DOHH2 (cell line): ENCODE measurements around the gene APEH.

Experiments
- H3F3A ChIP-seq: fragments of 200-600 bp; sonication (generic), shearing (Covaris generic); 2 replicates; pipeline ENCODE4 v1.6.0; 2016; ENCODE audit warnings: antibody characterized with exemption, mild to moderate bottlenecking; ENCODE audit not compliant: control insufficient read depth, insufficient read depth
- H3K27ac ChIP-seq: fragments of 200-600 bp; sonication (generic); 2 replicates; pipeline ENCODE4 v1.5.1; 2014; ENCODE audit warnings: low read depth, mild to moderate bottlenecking, low read length, moderate library complexity
- H3K27me3 ChIP-seq: fragments of 200-600 bp; sonication (generic); 2 replicates; pipeline ENCODE4 v1.6.1; 2014; ENCODE audit warnings: mild to moderate bottlenecking, low read length, mixed read lengths; ENCODE audit not compliant: control insufficient read depth
- H3K36me3 ChIP-seq: fragments of 200-600 bp; sonication (generic); 2 replicates; pipeline ENCODE4 v1.6.1; 2014; ENCODE audit warnings: mild to moderate bottlenecking, low read length, moderate library complexity, mixed read lengths; ENCODE audit not compliant: control insufficient read depth
- H3K4me1 ChIP-seq: fragments of 200-600 bp; sonication (generic); 2 replicates; pipeline ENCODE4 v1.6.1; 2014; ENCODE audit warnings: mild to moderate bottlenecking, low read length, mixed read lengths; ENCODE audit not compliant: control insufficient read depth
- H3K4me2 ChIP-seq: fragments of 200-600 bp; sonication (generic); 2 replicates; pipeline ENCODE4 v1.6.0; 2014; ENCODE audit warnings: mild to moderate bottlenecking, low read length, moderate library complexity
- H3K4me3 ChIP-seq: fragments of 200-600 bp; sonication (generic); 2 replicates; pipeline ENCODE4 v1.5.1; 2014; ENCODE audit warnings: mild to moderate bottlenecking, low read length, mixed read lengths
- H3K79me2 ChIP-seq: fragments of 200-600 bp; sonication (generic); 2 replicates; pipeline ENCODE4 v1.6.1; 2014; ENCODE audit warnings: mild to moderate bottlenecking, low read length, mixed read lengths; ENCODE audit not compliant: control insufficient read depth
- H3K9me2 ChIP-seq: fragments of 200-600 bp; sonication (generic); replicated peaks from 2 replicates; pipeline ENCODE4 v1.6.1; 2014; ENCODE audit warnings: mild to moderate bottlenecking, low read length, mixed read lengths; ENCODE audit not compliant: control insufficient read depth
- H3K9me3 ChIP-seq: fragments of 200-600 bp; sonication (generic); 2 replicates; pipeline ENCODE4 v1.6.1; 2014; ENCODE audit warnings: antibody characterized with exemption, low read length, mixed read lengths; ENCODE audit not compliant: control insufficient read depth, insufficient read depth
- H4K20me1 ChIP-seq: fragments of 200-600 bp; sonication (generic); 2 replicates; pipeline ENCODE4 v1.6.0; 2014; ENCODE audit warnings: low read depth, mild to moderate bottlenecking, antibody characterized with exemption, low read length, moderate library complexity; ENCODE audit not compliant: control insufficient read depth, insufficient read depth
- EZH2phosphoT487 ChIP-seq: fragments of 200-600 bp; sonication (generic); IDR thresholded peaks from 2 replicates; pipeline ENCODE4 v1.6.1; 2017; ENCODE audit warnings: borderline replicate concordance, mild to moderate bottlenecking, antibody characterized with exemption, low read length, moderate library complexity, mixed read lengths
- TF ChIP-seq, protein P1 (sequence below): fragments of 200-600 bp; sonication (generic); IDR thresholded peaks from one replicate; pipeline ENCODE4 v1.5.1; 2014; ENCODE audit warnings: antibody characterized with exemption, mild to moderate bottlenecking, low read depth, low read length; ENCODE audit not compliant: poor library complexity, severe bottlenecking

The APEH gene

GRCh38 chr3:49727924-49728361 lies 53.8 kb downstream of the APEH start:
- Histone ChIP-seq H3K4me1 (peaks cover 42% of the 10 kb centered on the region), H3K4me3 (peak overlapping the region; percentile 61; the same call in 1 of the 2 replicates), H3K79me2 (peaks cover 21% of the 10 kb centered on the region), H3K27me3 (no peaks in the 10 kb centered on the region), H3F3A (peaks cover 7% of the 10 kb centered on the region), H3K4me2 (peak overlapping the region; percentile 64), H3K9me3 (no peaks in the 10 kb centered on the region), H3K27ac (peak overlapping the region; percentile 81; the same call in 1 of the 2 replicates), H4K20me1 (no peaks in the 10 kb centered on the region), H3K9me2 (no peaks in the 10 kb centered on the region), H3K36me3 (peaks cover 60% of the 10 kb centered on the region)
- TF ChIP-seq EZH2phosphoT487: no peak

DNA sequence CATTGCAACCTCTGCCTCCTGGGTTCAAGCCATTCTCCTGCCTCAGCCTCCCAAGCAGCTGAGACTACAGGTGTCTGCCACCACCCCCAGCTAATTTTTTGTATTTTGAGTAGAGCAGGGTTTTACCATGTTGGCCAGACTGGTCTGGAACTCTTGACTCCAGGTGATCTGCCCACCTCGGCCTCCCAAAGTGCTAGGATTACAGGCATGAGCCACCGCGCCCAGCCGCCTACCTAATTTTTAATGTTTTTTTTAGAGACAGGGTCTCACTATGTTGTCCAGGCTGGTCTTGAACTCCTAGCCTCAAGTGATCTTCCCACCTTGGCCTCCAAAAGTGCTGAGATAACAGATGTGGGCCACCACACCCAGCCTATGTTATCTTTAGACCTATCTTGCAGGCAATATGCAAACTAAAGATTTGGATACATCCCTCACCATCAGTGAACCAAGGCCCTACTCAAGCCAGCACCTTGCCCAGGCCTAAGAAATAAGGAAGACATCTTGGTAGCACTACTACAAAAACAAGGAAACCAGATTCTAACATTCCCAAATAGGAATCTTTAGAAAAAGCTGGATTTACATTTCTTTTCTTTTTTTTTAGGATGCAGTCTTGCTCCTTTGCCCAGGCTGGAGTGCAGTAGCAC lies 55.9 kb downstream of the APEH start:
- TF ChIP-seq, protein P1, sequence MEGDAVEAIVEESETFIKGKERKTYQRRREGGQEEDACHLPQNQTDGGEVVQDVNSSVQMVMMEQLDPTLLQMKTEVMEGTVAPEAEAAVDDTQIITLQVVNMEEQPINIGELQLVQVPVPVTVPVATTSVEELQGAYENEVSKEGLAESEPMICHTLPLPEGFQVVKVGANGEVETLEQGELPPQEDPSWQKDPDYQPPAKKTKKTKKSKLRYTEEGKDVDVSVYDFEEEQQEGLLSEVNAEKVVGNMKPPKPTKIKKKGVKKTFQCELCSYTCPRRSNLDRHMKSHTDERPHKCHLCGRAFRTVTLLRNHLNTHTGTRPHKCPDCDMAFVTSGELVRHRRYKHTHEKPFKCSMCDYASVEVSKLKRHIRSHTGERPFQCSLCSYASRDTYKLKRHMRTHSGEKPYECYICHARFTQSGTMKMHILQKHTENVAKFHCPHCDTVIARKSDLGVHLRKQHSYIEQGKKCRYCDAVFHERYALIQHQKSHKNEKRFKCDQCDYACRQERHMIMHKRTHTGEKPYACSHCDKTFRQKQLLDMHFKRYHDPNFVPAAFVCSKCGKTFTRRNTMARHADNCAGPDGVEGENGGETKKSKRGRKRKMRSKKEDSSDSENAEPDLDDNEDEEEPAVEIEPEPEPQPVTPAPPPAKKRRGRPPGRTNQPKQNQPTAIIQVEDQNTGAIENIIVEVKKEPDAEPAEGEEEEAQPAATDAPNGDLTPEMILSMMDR: no peak
- TF ChIP-seq EZH2phosphoT487: no peak
- Histone ChIP-seq H3K4me2 (no peak overlapping the region), H3K4me1 (peaks cover 30% of the 10 kb centered on the region), H3K36me3 (peaks cover 61% of the 10 kb centered on the region), H3K79me2 (peaks cover 3% of the 10 kb centered on the region; the same call in 1 of the 2 replicates), H3K9me2 (no peaks in the 10 kb centered on the region), H3K4me3 (no peak overlapping the region), H3K27ac (no peak overlapping the region), H3K9me3 (no peaks in the 10 kb centered on the region), H4K20me1 (no peaks in the 10 kb centered on the region), H3F3A (peaks cover 5% of the 10 kb centered on the region), H3K27me3 (no peaks in the 10 kb centered on the region)

DNA sequence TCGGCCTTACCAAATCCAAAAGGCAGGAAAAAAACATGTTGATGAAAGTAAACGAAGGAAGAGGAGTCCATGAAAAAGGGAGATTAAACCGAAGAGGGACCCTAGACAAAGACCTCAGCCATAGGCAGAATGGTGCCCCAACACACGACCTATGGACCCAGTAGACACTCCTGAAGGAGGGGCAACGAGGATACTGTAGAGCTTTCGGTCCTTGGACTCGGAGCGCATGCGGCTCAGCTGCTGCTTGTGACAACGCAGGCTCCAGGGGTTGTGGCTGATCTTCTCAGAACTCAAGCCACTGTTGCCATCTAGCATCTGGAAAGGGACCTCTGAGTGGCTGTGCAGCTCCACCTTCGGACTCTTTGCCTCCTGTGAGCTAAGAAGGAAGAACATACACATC lies 58.4 kb downstream of the APEH start:
- Histone ChIP-seq H3K4me1 (peaks cover 5% of the 10 kb centered on the region), H3K4me3 (no peak overlapping the region), H3K27me3 (no peaks in the 10 kb centered on the region), H3K9me2 (no peaks in the 10 kb centered on the region), H3K9me3 (no peaks in the 10 kb centered on the region), H3K79me2 (no peaks in the 10 kb centered on the region), H3K27ac (no peak overlapping the region), H3K36me3 (peaks cover 56% of the 10 kb centered on the region), H3F3A (no peaks in the 10 kb centered on the region), H3K4me2 (no peak overlapping the region), H4K20me1 (no peaks in the 10 kb centered on the region)
- no peak for TF ChIP-seq EZH2phosphoT487
- TF ChIP-seq, protein P1: no peak

DNA sequence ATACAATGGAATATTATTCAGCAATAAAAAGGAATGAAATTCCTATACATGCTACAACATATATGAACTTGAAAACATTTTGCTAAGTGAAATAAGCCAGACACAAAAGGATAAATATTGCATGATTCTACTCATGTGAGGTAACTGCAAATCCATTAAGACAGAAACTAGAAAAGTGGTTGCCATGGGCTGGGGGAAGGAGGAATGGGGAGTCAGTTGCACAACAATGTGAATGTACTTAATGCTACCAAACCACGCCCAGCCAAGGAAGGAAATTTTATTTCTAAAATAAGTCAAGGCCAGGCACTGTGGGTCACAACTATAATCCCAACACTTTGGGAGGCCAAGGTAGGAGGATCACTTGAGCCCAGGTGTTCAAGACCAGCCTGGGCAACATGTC lies 59.4 kb downstream of the APEH start:
- Histone ChIP-seq H3K27ac (no peak overlapping the region), H3K9me2 (no peaks in the 10 kb centered on the region), H4K20me1 (no peaks in the 10 kb centered on the region), H3K4me2 (no peak overlapping the region), H3K4me1 (no peaks in the 10 kb centered on the region), H3K9me3 (no peaks in the 10 kb centered on the region), H3F3A (no peaks in the 10 kb centered on the region), H3K4me3 (no peak overlapping the region), H3K36me3 (peaks cover 60% of the 10 kb centered on the region), H3K27me3 (no peaks in the 10 kb centered on the region), H3K79me2 (0 out of 2 replicates have a peak, but pooled peaks cover 2% of the 10 kb centered on the region)
- TF ChIP-seq EZH2phosphoT487: no peak
- TF ChIP-seq, protein P1: no peak
